Tibial nerve (tissue), 4 donors: Measurements from ENCODE around the gene CD209.
"Not testable (repeated sequence)": the region's sequence is repeated elsewhere in the genome, so short reads cannot be mapped to it uniquely, and the experiment has no call there.

ENCODE experiments used
- CTCF ChIP-seq, 5 experiments: fragments of 200-600 bp in 3 of 5; fragments of 450-650 bp in 2 of 5; sonication (generic) in 3 of 5; IDR thresholded peaks; one replicate each; pipeline ENCODE4 v1.5.1; 2016 to 2019; ENCODE audit warnings: antibody characterized with exemption in 5 of 5, mild to moderate bottlenecking in 3 of 5, moderate library complexity in 2 of 5
- EP300 ChIP-seq, 2 donors: sonication (generic); formaldehyde crosslinking; IDR thresholded peaks; one replicate each; pipeline ENCODE4 v1.6.1; 2017; ENCODE audit warnings: antibody characterized with exemption in 2 of 2, mild to moderate bottlenecking in 1 of 2
- POLR2A ChIP-seq, 2 donors: fragments of 450-650 bp; IDR thresholded peaks; one replicate each; pipeline ENCODE4 v1.6.1; 2017; ENCODE audit warnings: antibody characterized with exemption in 2 of 2, mild to moderate bottlenecking in 2 of 2, moderate library complexity in 2 of 2

GRCh38 chr19:7765043-7765442 lies 17.7 kb upstream of the CD209 start:
- not testable (repeated sequence) for TF ChIP-seq CTCF, POLR2A, EP300 (IDR thresholded peaks at IDR 0.05)
